Heart left ventricle (tissue), 13 donors: ENCODE results near the gene DNAAF8.

ENCODE experiments used
- POLR2A ChIP-seq, 2 donors: fragments of 450-650 bp; IDR thresholded peaks; one replicate each; pipeline ENCODE4 v1.6.1; 2017; ENCODE audit warnings: antibody characterized with exemption in 2 of 2, mild to moderate bottlenecking in 2 of 2, moderate library complexity in 2 of 2
- TF ChIP-seq, protein P1 (sequence below), 12 donors: fragments of 200-600 bp; sonication (generic) in 4 of 12; IDR thresholded peaks; one replicate each; pipeline versions ENCODE4 v1.5.0 to v1.8.0; 2018 to 2022; ENCODE audit warnings: antibody characterized with exemption in 12 of 12, mild to moderate bottlenecking in 5 of 12
- donor health status: ischemic (EF 13 %, LVEDD 7.1; RV severe dilation, severe dysfunction).
- donor health status: DM: no; HTN: yes; CAD: no.
- donor health status: DM: no; HTN: no; CAD: no.
- donor health status: ischemic (EF 25% LVEDD 6.9; RV normal size, moderate dysfunction).
- donor health status: ischemic (EF 25% LVEDD 5.7; RV mildly dilated, moderate dysfunction).
- donor health status: ischemic (EF 35%, LVEDD 5.7; RV mildly dilated, moderate dysfunction).
- donor health status: nonischemic (EF 11% LVEDD 7.7; RV severe dilation, severe dysfunction).
- donor health status: DM: yes; HTN: yes; CAD: no.
- donor health status: PGD.
- donor health status: ischemic (EF 29% LVEDD 5.4; RV normal size, mild dysfunction).
- donor health status: nonischemic (EF 23%, LVEDD 6.1; RV moderate dilation, normal function).

DNA sequence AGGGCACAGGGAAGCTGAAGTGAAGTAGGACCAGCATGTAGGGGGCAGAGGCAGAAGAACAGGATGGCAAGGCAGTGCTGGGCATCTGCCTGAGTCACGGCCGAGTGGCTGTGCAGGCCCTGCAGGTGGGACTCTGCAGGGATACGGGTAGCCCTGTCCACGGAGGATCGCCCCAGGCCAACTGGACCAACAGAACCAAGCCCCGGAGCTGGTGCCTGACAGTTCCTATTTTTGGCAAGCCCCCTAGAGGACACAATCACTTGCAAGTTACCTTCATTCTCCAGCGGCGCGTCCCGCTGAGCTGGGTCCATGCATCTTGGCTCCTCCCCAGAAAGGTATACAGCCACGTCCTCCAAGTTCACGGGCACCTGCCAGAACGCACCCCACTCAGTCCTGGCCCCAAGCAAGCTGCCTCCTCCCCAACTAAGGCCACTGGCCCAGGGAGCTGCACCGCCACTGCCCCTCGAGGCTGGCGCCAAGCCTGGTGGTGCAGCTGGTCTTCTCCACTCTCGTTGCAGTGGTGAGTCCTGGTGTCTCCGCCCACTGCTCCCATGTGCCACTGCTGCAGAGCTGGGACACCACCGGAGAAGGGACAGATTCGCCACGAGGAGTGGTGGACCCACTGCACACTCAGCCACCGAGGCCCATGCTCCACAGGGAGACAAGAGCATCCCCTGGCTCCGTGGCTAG lies 26.0 kb downstream of the DNAAF8 start:
- TF ChIP-seq, protein P1, sequence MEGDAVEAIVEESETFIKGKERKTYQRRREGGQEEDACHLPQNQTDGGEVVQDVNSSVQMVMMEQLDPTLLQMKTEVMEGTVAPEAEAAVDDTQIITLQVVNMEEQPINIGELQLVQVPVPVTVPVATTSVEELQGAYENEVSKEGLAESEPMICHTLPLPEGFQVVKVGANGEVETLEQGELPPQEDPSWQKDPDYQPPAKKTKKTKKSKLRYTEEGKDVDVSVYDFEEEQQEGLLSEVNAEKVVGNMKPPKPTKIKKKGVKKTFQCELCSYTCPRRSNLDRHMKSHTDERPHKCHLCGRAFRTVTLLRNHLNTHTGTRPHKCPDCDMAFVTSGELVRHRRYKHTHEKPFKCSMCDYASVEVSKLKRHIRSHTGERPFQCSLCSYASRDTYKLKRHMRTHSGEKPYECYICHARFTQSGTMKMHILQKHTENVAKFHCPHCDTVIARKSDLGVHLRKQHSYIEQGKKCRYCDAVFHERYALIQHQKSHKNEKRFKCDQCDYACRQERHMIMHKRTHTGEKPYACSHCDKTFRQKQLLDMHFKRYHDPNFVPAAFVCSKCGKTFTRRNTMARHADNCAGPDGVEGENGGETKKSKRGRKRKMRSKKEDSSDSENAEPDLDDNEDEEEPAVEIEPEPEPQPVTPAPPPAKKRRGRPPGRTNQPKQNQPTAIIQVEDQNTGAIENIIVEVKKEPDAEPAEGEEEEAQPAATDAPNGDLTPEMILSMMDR (IDR thresholded peaks at IDR 0.05) = no peak
- no peak for TF ChIP-seq POLR2A (IDR thresholded peaks at IDR 0.05)
